GM12874 (cell line): ENCODE results near the gene FAM168A.

Experiments used
- CTCF ChIP-seq: IDR thresholded peaks from 2 replicates; pipeline ENCODE4 v1.5.1; 2011; ENCODE audit warnings: low read depth, mild to moderate bottlenecking, control low read depth, low read length, moderate library complexity; ENCODE audit not compliant: insufficient read depth

The FAM168A gene

GRCh38 chr11:73372375-73372993 is 225.4 kb downstream of the FAM168A start:
- peak; percentile 37; the same call in 1 of the 2 replicates for TF ChIP-seq CTCF

GRCh38 chr11:73367482-73368024 is 230.4 kb downstream of the FAM168A start:
- TF ChIP-seq CTCF, result no peak

- TF ChIP-seq CTCF, result no peak
These were observed 231.0 kb downstream of the FAM168A start for GRCh38 chr11:73366953-73367352.

GRCh38 chr11:73366265-73366610 is 231.7 kb downstream of the FAM168A start:
- no peak for TF ChIP-seq CTCF

GRCh38 chr11:73365352-73366264 is 232.3 kb downstream of the FAM168A start:
- no peak for TF ChIP-seq CTCF

GRCh38 chr11:73363147-73363546 is 234.8 kb downstream of the FAM168A start:
- TF ChIP-seq CTCF, result no peak

GRCh38 chr11:73361953-73362776 is 235.7 kb downstream of the FAM168A start:
- no peak for TF ChIP-seq CTCF
